Left renal cortex interstitium (tissue), 4 donors: ENCODE results near the gene PLEKHA7. TPM values are rescaled to one million over a fixed set of nuclear protein-coding genes. Genes with fewer than 3 reads are reported as not detected.
A peak's percentile ranks its signal among the peaks of the same experiment; 100 is the strongest.

Source experiments
- DNase-seq, 4 donors: peaks; one replicate each; pipeline ENCODE4 v3.0.0-alpha.2; 2013; ENCODE audit warnings: low read depth in 4 of 4, low spot score in 2 of 4, missing footprints in 1 of 4
- polyA plus RNA-seq, 4 donors: library from polyadenylated mRNA; unstranded; fragments of 120-200 nt; gene quantifications; one replicate each; pipeline ENCODE4 v1.2.1, GENCODE V29; 2013; ENCODE audit not compliant: insufficient read length in 4 of 4

Gene PLEKHA7
- polyA plus RNA-seq, 4 donors = 34.0 to 59.3 (median 50.9) TPM

DNA sequence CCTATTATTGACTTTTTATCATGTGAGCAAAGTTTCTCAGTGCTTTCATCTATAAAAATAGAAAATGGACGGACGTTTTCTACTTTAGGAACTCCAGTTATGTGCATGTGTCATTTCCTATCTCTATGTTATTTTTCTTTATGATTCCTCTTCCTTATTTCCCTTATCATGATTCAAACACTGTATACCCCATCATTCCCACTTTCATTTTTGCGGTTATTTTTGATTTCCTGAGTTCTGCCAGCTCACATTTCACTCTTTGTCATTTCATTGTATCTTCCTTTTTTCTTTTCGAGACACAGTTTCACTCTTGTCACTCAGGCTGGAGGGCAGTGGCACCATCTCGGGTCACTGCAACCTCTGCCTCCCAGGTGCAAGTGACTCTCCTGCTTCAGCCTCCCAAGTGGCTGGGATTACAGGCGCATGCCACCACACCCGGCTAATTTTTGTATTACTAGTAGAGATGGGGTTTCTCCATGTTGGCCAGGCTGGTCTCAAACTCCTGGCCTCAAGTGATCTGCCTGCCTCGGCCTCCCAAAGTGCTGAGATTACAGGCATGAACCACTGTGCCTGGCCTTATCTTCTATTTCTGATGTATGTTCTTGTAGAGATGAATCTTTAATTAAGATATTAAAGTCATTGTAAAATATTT, 254.2 kb downstream of the PLEKHA7 start:
- no peak for DNase-seq

DNA sequence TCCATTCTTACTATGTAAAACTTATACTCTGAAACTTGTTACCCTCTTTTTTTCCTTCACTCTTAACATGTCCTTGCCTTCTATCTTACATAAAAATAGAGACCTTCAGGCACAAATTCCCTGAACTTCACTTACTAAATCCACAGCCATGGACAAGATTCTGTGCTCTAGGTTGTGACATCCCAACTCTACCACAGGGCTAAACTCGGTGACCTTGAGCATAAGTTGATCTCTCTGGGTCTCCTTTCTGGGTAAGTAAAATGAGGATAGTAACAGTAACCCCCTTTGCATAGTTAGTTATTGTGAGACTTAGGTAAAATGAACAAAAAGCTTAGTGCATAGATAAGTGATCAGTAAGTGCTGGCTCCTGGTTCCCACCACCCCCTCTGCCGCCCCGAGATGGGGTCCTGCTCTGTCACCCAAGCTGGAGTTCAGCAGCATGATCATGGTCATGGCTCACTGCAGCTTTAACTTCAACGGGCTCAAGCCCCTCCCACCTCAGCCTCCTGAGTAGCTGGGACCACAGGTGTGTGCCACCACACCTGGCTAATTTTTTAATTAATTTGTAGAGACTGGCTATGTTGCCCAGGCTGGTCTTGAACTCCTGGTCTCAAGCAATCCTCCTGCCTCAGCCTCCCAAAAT, 255.7 kb downstream of the PLEKHA7 start:
- DNase-seq = no peak

DNA sequence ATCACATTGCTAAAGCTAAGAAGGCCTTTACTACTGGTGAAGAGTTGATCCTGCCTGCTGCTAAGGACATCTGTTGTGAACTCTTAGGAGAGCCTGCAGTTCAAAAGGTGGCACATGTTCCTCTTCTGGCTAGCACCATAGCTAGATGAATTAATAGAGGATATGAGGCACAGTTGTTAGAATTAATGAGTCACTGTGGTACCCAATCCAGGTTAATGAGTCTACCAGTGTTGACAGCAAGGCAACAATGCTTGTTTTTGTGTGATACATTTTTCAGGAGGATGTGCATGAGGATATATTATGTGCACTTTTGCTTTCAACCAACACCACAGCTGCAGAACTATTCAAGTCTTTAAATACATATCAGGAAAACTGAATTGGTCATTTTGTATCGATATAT, 263.8 kb downstream of the PLEKHA7 start:
- DNase-seq = no peak

DNA sequence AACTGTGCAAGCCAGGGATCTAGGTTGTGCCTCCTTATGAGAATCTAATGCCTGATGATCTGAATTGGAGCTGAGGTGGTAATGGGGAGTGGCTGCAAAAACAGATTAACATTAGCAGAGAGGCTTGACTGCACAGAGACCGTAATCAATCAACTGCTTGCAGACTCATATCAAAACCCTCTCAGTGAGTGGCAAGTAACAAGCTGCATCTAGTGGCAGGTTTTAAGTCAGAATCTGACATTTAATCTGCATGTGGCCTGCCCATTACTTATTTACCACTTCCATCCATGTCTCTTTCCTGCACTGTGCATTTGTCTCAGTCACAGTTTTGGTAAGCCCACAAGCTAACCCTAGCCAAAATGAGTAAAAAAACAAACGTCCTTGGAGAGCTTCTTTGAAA, 264.5 kb downstream of the PLEKHA7 start:
- DNase-seq = no peak

DNA sequence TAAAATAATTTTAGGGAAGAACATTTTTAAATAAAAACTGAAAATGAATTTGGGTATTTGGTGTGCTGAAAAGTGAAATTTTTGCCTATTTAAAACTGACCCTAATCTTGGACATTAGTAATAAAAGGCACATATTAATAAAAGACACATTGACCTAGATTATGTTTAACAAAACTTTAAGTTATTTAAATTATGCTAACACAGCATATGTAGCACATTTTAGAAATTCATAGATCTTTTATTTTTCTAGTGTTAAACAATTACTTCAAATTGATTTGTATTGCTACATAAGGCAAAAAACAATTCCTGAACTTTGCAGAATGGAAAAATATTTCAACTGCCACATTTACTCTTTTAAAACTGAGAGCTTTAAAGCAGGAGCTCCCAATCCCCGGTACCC, 265.1 kb downstream of the PLEKHA7 start:
- DNase-seq = no peak

DNA sequence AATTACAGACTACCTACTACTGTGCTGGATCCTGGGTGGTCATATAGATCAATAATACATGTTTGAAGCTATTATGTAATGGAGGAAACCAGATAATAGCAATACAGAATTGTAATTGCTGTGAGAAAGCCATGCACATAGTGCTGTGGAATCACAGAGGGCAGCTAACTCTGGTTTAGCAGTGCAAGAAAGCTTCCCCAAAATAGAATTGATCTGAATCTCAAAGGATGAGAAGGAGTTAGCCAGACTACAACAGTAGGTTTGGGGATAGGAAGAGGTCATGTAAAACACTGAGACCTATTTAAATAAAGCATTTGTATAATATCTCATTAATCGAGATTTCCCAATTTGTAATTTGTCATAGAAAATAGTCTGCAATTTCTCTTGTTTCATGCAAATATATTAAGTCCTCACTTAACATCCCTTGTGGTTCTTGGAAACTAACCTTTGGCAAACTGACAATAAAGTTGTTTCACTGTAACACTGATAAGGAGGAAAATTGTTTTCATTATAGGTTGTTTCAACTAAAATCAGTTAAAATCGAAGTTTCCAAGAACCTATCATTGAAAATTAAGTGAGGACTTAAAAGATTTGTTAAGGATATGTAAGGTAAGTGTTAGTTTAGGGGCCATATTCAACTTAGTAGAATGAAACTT, 268.1 kb downstream of the PLEKHA7 start:
- DNase-seq = no peak

DNA sequence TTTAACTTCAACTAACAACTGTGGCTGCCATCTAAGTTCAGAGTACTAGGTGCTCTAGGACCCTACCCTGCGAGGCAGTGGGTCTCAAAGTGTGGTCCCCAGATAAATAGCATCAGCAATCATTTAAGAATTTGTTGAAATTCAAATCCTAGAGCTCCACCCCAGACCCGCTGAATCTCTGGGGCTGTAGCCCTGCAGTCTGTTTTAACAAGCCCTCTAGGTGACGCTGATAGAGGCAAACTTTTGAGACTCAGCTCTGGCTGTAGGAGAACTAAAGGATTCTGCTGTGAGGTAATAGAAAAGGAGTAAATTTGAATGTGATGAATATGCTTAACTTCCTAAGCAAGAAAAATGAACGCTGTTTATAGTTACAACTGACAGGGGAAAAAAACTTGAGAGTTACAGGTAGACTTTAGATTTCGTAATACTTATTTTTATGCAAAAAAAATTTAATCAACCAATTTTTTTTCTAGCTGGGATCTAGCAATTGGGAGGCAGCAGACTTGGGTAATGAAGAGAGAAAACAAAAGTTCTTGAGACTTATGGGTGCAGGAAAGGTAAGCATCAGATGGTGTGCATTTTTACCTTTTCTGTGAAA, 270.0 kb downstream of the PLEKHA7 start:
- no peak for DNase-seq

DNA sequence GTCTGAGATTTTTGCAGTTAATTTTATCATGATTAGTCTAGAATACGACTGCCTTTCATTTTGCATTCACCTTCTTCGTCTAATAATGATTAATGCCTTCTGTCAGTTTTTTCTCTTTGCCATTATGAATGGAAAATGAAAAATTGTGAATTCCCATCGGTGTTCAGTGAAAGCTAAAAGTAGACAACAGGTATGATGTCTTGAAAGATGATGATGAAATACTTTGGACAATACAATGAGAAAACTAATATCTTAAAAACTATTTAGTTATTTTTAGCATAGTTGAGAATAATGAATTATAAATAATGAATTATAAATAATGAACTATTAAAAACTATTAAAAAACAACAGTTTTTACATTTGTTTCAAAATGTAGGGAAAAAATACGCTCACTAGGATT, 270.7 kb downstream of the PLEKHA7 start:
- no peak for DNase-seq

DNA sequence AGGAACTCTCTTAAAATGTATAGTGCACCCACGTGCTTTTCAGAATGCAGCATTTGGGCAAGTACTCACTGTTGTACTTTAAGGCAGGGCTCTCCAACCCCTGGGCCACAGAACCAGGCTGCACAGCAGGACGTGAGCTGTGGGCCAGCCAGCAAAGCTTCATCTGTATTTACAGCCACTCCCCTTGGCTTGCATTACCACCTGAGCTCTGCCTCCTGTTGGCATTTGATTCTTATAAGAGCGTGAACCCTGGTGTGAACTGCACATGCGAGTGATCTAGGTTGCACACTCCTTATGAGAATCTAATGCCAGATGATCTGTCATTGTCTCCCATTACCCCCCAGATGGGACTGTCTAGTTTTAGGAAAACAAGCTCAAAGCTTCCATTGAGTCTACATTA, 272.7 kb downstream of the PLEKHA7 start:
- DNase-seq = no peak

DNA sequence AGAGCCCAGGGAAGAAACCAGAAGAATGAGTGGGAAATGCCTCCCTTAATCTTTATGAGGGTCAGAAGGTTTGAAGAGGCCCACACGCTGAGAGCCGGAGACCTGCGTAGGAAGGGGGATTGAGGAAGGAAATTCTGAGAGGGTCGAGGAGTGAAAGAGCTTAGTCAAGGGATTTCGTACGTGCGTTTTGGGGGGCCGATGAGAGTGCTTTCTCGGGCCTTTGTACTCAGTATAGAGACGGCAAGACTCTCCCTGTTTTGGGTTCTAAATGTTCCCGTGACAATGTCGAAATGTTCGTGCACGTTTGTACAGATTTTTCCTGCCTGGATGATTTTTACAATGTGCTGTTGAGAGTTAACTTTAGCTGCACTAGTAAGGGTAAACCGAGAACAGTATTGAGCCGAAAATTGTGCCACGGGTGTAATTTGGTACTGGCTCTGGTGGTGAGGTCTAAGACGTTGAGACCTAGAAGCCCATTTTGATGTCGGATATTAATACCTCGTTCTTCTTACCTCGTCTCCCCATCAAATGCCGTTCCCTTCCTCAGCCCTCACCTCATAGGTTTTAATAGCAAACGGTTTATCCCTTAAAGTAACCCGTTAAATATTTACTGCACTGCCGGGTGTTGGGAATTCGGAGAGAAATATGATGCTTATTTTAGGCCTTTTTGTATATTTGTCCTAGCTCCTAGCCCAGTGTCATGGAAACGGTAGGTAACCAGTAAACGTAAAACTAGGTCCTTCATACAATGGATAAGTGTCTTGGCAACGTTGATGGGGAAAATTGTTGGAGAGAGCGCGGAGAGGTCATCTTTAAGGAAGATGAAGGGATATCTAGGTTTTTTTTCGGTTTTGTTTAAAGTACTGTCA, 275.0 kb downstream of the PLEKHA7 start:
- DNase-seq = peak; percentile 21 to 56 (median 22)

DNA sequence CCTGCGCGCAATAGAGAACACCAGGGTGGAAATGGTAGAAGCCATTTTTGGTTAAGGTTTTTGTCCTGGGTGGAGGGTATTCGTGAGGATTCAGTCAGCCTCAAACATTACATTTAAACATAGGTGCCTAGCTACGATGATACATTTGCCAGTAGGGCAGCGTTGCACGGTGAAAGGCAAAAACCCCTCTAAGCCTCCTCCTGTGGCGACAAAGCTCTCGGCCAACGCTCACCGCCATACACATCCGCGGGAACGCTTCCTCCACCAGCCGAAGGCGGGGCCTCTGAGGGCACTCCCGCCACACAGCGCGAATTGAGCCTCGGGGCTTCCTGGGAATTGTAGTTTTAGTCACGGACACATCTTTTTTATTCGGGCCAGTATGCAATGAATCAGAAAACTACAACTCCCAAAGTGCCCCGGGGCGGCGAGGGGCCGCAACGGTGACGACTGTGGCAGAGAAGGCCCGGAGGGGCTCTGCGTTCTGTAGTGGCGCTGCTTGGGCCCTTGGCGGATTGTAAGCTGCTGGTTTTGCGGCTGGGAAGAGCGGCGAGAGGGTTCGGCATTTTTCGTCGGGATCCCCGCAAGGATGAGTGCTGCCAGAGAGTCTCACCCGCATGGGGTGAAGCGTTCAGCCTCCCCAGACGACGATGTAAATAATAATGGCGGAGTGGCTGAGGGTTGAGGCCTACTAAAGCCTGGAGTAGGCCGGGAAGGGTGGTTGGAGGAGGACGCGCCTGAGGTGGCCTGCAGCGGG, 275.8 kb downstream of the PLEKHA7 start, which contains the start of gene C11orf58:
Gene C11orf58 (plus strand): TSS at position 455 of the 754 bp plus-strand sequence. CDS start 132 bp downstream, at position 587.
- DNase-seq = peak; percentile 97 to 98 (median 98)

DNA sequence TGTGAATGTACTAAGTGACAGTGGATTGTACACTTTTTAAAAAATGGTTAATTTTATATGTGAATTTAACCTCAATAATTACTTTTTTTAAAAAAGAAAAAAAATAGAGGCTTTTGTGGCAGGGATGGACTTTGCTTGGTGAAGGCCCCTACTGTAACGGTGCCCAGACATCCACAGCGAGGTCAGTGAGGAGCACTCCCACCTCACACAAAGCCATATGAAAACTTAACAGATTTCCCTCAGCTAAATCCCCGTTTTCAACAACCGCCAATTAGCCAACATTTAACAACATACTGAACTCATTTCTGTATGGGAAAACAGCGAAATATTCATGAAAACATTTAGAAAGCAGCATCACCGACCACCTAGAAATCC, 276.4 kb downstream of the PLEKHA7 start:
- peak in 1 of 4 donors; percentile 63 for DNase-seq

Other genes starting within 250 kb of the PLEKHA7 start
- gene RPS13, start 63.3 kb upstream of the PLEKHA7 start, polyA plus RNA-seq = 1,000 to 10,000 TPM; 1,109 to 1,444 (median 1,288) TPM
- 10 to 100 TPM; 62.1 to 75.8 (median 64.2) TPM for gene PIK3C2A, start 193.6 kb upstream of the PLEKHA7 start, polyA plus RNA-seq